ENCODE measurements around the gene ENPEP.

DNA sequence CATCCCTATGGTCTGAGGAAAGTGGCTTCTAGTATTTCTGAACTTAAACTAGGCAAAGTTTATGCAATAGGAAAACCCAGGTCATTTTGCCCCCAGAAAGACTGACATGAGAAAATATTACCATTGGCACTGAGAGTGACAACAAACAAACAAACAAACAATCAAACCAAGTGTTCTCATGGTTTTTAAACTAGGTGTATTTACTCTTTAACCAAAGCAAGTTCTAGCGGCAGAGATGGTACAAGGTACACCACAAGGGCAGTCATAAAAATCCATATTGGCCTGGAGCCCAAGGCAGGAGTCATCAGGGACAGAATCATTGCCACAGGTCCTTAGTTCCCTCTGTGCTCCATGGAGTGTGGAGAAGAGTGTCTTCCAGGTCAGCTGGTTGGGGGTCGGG lies 26.0 kb upstream of the ENPEP start:
- no peak for TF ChIP-seq TAF1 (IDR thresholded peaks at IDR 0.05; ENCODE audit: borderline replicate concordance, low read depth, low read length)
- TF ChIP-seq POLR2A (IDR thresholded peaks at IDR 0.05; ENCODE audit: low read depth, low read length): no peak

Measured in GM12892 (cell line).